T-helper 1 cell treated with Interleukin-12 subunit alpha and Interleukin-12 subunit beta and Interleukin-4 antibody, amounts not matched to agents 30 μg/mL and 1 μg/mL, for 36 hours (primary cell): ENCODE measurements around the gene AMOTL1.
"Not testable (repeated sequence)": the region's sequence is repeated elsewhere in the genome, so short reads cannot be mapped to it uniquely, and the experiment has no call there.

Source experiments
- H3K27ac Mint-ChIP-seq: one replicate; pipeline ENCODE4 v1.8.0; 2021; ENCODE audit warnings: mild to moderate bottlenecking, mixed read lengths
- H3K27me3 Mint-ChIP-seq: one replicate; pipeline ENCODE4 v1.8.0; 2021; ENCODE audit warnings: low read depth, mixed read lengths
- H3K36me3 Mint-ChIP-seq: one replicate; pipeline ENCODE4 v1.8.0; 2021; ENCODE audit warnings: low read depth, mixed read lengths
- H3K4me1 Mint-ChIP-seq: one replicate; pipeline ENCODE4 v1.8.0; 2021; ENCODE audit warnings: low read depth, mixed read lengths
- H3K4me3 Mint-ChIP-seq: one replicate; pipeline ENCODE4 v1.8.0; 2021; ENCODE audit warnings: mild to moderate bottlenecking, moderate library complexity, mixed read lengths
- H3K9me3 Mint-ChIP-seq: one replicate; pipeline ENCODE4 v1.8.0; 2021; ENCODE audit warnings: mixed read lengths

The AMOTL1 gene

DNA sequence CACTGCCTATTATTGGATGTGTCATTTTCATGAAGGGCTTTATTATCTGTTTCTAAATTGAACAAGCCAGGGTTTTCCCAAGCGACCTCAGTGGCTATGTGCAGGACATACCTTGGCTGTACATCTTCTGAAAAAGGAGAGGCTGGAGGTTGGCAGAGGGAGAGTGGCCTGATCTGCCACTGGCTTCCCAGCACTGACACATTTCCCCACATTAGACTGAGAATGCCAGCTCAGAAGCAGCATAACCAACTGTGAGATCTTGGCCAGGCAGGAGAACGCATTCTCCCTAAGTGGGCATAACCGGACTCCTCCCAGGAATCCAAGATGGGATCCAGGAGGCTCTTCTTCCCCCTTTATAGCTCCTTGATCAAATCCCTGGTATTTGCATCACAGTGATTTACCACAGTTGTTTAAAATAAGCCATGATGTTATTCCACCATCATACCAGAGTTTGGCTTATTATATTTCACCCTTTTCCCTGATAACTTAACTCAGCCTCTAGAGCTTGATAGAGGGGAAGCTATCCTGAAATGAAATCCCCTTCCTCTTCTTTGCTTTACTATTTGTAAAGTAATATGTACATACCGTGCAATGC lies 33.8 kb downstream of the AMOTL1 start:
- Mint-ChIP-seq H3K4me3 (no peak overlapping the region), H3K9me3 (no peaks in the 10 kb centered on the region), H3K27me3 (no peaks in the 10 kb centered on the region), H3K4me1 (no peaks in the 10 kb centered on the region), H3K36me3 (no peaks in the 10 kb centered on the region), H3K27ac (no peak overlapping the region)

DNA sequence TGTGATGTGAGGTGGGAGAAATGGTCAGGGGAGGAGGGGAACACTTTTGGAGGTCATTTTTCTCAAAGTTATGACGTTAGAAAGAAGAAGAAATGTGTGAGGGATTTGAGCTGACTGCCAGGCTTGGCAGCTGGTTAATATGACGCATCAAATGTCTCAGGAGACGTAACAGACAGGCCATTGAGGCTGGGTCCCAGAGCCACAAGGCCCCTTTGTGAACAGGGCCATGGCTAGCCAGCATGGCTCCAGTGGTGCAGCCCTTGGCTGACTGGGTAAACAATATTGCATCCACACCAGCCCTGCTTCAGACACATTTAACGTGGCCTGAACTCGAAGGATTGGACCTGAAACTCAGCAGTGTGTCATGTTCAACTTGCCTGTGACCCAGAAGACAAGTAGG lies 34.3 kb downstream of the AMOTL1 start:
- Mint-ChIP-seq H3K4me1 (no peaks in the 10 kb centered on the region), H3K4me3 (no peak overlapping the region), H3K9me3 (no peaks in the 10 kb centered on the region), H3K27ac (no peak overlapping the region), H3K36me3 (no peaks in the 10 kb centered on the region), H3K27me3 (no peaks in the 10 kb centered on the region)

GRCh38 chr11:94803491-94803890 lies 35.3 kb downstream of the AMOTL1 start:
- Mint-ChIP-seq H3K4me3 (no peak overlapping the region), H3K36me3 (no peaks in the 10 kb centered on the region), H3K9me3 (no peaks in the 10 kb centered on the region), H3K4me1 (no peaks in the 10 kb centered on the region), H3K27me3 (no peaks in the 10 kb centered on the region), H3K27ac (no peak overlapping the region)

GRCh38 chr11:94804874-94805273 lies 36.7 kb downstream of the AMOTL1 start:
- no peaks in the 10 kb centered on the region for H3K36me3 Mint-ChIP-seq
- no peak overlapping the region for H3K27ac Mint-ChIP-seq
- no peaks in the 10 kb centered on the region for H3K9me3 Mint-ChIP-seq
- no peaks in the 10 kb centered on the region for H3K27me3 Mint-ChIP-seq
- H3K4me3 Mint-ChIP-seq, result no peak overlapping the region
- H3K4me1 Mint-ChIP-seq, result no peaks in the 10 kb centered on the region

DNA sequence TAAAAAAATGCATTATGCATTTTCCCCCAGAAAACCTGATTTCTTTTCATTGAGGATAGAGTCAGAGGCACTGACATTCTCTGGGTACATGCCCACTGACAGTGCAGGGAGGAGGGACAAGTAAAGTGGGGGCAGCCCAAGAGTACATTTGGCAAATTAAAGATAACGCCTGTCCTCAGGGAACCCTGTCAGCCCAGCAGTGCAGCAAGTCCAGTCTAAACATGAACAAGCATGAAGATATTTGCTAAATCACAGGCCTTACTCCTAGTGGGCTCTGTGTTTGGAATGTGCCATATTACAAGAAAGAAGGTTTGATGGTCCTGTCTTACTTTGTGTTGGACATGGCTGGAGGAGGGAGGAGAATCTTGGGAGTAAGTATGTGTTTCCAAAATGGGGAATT lies 37.9 kb downstream of the AMOTL1 start:
- Mint-ChIP-seq H3K9me3 (no peaks in the 10 kb centered on the region), H3K4me3 (no peak overlapping the region), H3K27ac (no peak overlapping the region), H3K27me3 (no peaks in the 10 kb centered on the region), H3K4me1 (no peaks in the 10 kb centered on the region), H3K36me3 (no peaks in the 10 kb centered on the region)

- Mint-ChIP-seq H3K9me3 (no peaks in the 10 kb centered on the region), H3K36me3 (no peaks in the 10 kb centered on the region), H3K4me1 (no peaks in the 10 kb centered on the region), H3K27me3 (no peaks in the 10 kb centered on the region), H3K27ac (no peak overlapping the region), H3K4me3 (no peak overlapping the region)
These were observed 38.3 kb downstream of the AMOTL1 start for GRCh38 chr11:94806419-94806818.

DNA sequence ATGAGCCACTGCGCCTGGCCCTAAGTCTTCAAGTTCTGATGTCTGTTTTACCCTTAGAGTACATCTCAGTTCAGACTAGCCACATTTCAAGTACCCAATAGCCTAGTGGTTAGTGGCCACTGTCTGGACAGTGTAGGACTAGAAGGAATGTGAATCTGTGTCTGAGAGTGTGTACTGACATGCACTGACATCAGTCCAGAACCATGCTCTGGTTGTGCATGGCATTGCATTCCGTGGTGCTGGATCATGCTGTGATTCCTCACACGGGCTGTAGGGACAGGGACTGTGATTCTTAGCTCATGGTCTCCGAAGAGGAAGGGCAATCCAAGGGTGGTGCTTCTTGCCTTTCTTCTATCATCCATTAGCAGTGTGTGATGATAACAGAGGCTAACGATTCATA lies 41.1 kb downstream of the AMOTL1 start:
- Mint-ChIP-seq H3K4me1 (no peaks in the 10 kb centered on the region), H3K4me3 (no peak overlapping the region), H3K27ac (no peak overlapping the region), H3K27me3 (no peaks in the 10 kb centered on the region), H3K9me3 (no peaks in the 10 kb centered on the region), H3K36me3 (no peaks in the 10 kb centered on the region)

DNA sequence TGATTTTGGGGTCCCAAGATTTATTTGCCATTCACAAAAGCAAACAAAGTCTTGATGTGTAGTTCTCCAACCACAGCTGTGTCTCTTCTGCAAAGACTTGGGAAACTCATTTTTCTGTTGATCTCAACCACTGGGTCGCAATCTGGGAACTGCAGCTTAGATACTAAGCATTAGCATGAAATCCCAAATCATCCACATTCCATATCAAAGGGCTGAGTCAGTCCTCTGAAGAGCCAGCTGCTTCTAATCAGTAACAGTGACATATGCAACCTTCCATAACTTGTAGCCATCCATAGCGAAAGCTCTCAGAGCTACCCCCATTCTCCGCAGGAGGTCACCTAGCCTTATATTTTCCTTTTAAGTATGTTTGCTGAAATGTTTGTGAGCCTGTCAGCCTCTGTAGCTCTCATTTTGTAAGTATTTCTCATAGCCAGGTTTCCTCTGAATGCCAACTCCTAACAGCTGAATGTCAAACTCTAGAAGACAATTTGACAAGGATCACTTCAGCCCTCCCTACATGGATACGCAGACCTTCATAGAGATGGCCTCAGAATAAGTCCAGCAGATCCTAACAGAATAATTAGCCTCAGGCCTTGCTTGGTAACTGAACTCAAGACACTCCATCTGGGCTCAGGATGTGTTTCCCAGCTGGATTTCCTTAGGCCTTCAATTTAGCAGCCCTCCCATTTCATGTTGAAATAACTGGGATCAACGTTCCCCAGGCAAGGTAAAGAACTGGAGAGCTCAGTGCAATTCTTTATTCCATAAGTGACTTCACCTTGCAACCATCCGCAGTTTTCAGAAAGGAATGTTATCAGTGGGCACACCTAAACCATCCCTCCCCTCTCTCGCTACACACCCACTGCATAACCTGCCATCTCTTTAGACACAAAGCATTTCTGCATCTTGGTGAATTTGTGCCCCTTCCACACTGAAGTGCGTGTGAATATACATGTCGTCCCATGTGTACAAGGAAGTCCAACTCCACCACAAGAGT lies 44.9 kb downstream of the AMOTL1 start:
- not testable (repeated sequence) for H3K27ac Mint-ChIP-seq, H3K27me3 Mint-ChIP-seq, H3K4me1 Mint-ChIP-seq, H3K4me3 Mint-ChIP-seq, H3K36me3 Mint-ChIP-seq
- H3K9me3 Mint-ChIP-seq, result peaks cover 12% of the 10 kb centered on the region

GRCh38 chr11:94814272-94814976 lies 46.3 kb downstream of the AMOTL1 start:
- peaks cover 12% of the 10 kb centered on the region for H3K9me3 Mint-ChIP-seq
- H3K36me3 Mint-ChIP-seq, result peaks cover 2% of the 10 kb centered on the region

GRCh38 chr11:94815705-94816344 lies 47.7 kb downstream of the AMOTL1 start:
- Mint-ChIP-seq H3K36me3 (peaks cover 2% of the 10 kb centered on the region), H3K4me1 (no peaks in the 10 kb centered on the region), H3K9me3 (peaks cover 12% of the 10 kb centered on the region), H3K4me3 (no peak overlapping the region), H3K27ac (no peak overlapping the region), H3K27me3 (no peaks in the 10 kb centered on the region)

More at GRCh38 chr11:94814272-94814976, 46.3 kb downstream of the AMOTL1 start:
- Mint-ChIP-seq H3K27me3 (no peaks in the 10 kb centered on the region), H3K4me3 (no peak overlapping the region), H3K4me1 (no peaks in the 10 kb centered on the region), H3K27ac (no peak overlapping the region)

- no peaks in the 10 kb centered on the region for H3K27me3 Mint-ChIP-seq
- H3K4me1 Mint-ChIP-seq, result no peaks in the 10 kb centered on the region
- H3K27ac Mint-ChIP-seq, result no peak overlapping the region
- peaks cover 12% of the 10 kb centered on the region for H3K9me3 Mint-ChIP-seq
- H3K36me3 Mint-ChIP-seq, result peaks cover 2% of the 10 kb centered on the region
- no peak overlapping the region for H3K4me3 Mint-ChIP-seq
These were observed 52.3 kb downstream of the AMOTL1 start for GRCh38 chr11:94820480-94820879.

DNA sequence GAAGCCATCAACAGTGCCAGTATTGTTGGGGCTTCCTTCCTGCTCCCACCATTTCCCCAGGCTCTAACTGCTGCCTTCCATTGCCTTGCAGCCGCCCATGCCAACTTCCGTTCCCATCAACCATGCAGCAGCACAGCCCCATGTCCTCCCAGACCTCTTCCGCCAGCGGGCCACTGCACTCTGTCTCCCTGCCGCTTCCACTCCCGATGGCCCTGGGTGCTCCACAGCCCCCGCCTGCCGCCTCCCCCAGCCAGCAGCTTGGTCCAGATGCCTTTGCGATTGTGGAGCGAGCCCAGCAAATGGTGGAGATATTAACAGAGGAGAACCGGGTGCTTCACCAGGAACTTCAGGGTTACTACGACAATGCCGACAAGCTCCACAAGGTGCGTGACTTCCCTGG lies 53.3 kb downstream of the AMOTL1 start:
- H3K27me3 Mint-ChIP-seq, result no peaks in the 10 kb centered on the region
- H3K27ac Mint-ChIP-seq, result no peak overlapping the region
- H3K9me3 Mint-ChIP-seq, result peaks cover 3% of the 10 kb centered on the region
- H3K4me3 Mint-ChIP-seq, result no peak overlapping the region
- no peaks in the 10 kb centered on the region for H3K36me3 Mint-ChIP-seq
- no peaks in the 10 kb centered on the region for H3K4me1 Mint-ChIP-seq

GRCh38 chr11:94822080-94822479 lies 53.9 kb downstream of the AMOTL1 start:
- H3K4me3 Mint-ChIP-seq, result no peak overlapping the region
- H3K9me3 Mint-ChIP-seq, result no peaks in the 10 kb centered on the region
- H3K36me3 Mint-ChIP-seq, result no peaks in the 10 kb centered on the region
- H3K27me3 Mint-ChIP-seq, result no peaks in the 10 kb centered on the region
- no peaks in the 10 kb centered on the region for H3K4me1 Mint-ChIP-seq
- H3K27ac Mint-ChIP-seq, result no peak overlapping the region

GRCh38 chr11:94823102-94823732 lies 55.1 kb downstream of the AMOTL1 start:
- Mint-ChIP-seq H3K27ac (no peak overlapping the region), H3K4me1 (no peaks in the 10 kb centered on the region), H3K9me3 (no peaks in the 10 kb centered on the region), H3K27me3 (no peaks in the 10 kb centered on the region), H3K36me3 (no peaks in the 10 kb centered on the region), H3K4me3 (no peak overlapping the region)
